ENCODE data around the gene MARK4. TPM values are rescaled to one million over a fixed set of nuclear protein-coding genes. Genes with fewer than 3 reads are reported as not detected.

Gene MARK4
- total RNA-seq, 4 donors from 2014 or later, result 11.0 to 40.8 (median 13.2) TPM

DNA sequence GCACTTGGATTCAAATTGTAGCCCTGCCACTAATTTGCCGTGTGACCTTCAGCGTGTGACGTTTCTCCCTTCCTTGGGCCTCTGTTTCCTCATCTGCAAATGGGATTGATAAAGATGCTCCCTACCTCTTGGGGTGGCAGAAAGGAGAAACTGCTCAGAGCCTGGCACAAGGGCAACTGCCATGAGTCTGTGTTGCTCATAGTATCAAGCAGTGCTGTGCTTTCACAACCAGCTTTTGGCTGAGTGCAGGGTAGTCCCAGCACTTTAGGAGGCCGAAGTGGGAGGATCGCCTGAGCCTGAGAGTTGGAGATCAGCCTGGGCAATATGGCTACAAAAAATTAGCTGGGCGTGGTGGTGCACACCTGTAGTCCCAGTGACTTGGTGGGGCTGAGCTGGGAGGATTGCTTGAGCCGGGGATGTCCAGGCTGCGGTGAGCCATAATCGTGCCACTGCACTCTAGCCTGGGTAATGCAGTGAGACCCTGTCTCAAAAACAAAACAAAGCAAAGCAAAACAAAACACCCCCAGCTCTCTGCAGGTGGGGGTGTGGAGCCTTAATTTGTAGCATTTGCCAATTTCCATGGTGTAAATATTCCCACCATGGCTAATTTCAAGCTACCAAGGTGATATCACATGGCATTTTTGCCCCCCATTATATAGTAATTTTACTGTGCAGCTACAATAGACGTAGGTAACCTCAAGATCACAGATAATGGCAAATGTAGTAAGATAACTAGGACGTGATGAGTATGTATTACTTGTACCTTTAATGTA lies 1.6 kb upstream of the MARK4 start:
- intact Hi-C loops (cut with DNase I; ENCODE audit: low total_unique reads) (no loop called here), in situ Hi-C loops (cut with MboI; ENCODE audit: low pct_ligation_motif_present in 1 of 4, low pct_unique_long_range_greater_than_20kb in 1 of 4, low sequenced_read_pairs in 3 of 4) (no loop called here)
- TF ChIP-seq POLR2AphosphoS5 (IDR thresholded peaks at IDR 0.05), result no peak
- 3 to 50% methylated on average over 5 to 11 of the region's 11 CpGs for WGBS, 2 donors (ENCODE audit: low coverage in 1 of 2)
- Histone ChIP-seq H3K4me3 (no peak overlapping the region), H3K27ac (no peak overlapping the region), H3K4me1 (peaks cover 16 to 41% (median 27%) of the 10 kb centered on the region in 4 donors), H3K9me3 (no peaks in the 10 kb centered on the region), H3K36me3 (no peaks in the 10 kb centered on the region), H3K27me3 (no peaks in the 10 kb centered on the region)
- DNase-seq, result no peak

- intact Hi-C loops (cut with DNase I; ENCODE audit: low total_unique reads) (no loop called here), in situ Hi-C loops (cut with MboI; ENCODE audit: low pct_ligation_motif_present in 1 of 4, low pct_unique_long_range_greater_than_20kb in 1 of 4, low sequenced_read_pairs in 3 of 4) (no loop called here)
- Histone ChIP-seq H3K27ac (peak overlapping the region; percentile 76 to 88 (median 80)), H3K9me3 (no peaks in the 10 kb centered on the region), H3K36me3 (no peaks in the 10 kb centered on the region), H3K4me3 (peak overlapping the region; percentile 72 to 100 (median 94)), H3K4me1 (peaks cover 16 to 41% (median 27%) of the 10 kb centered on the region in 4 donors), H3K27me3 (no peaks in the 10 kb centered on the region)
- peak; percentile 16 for DNase-seq
- TF ChIP-seq EP300 (IDR thresholded peaks at IDR 0.05; ENCODE audit: low read depth), result no peak
- no peak for TF ChIP-seq POLR2AphosphoS5 (IDR thresholded peaks at IDR 0.05)
- TF ChIP-seq POLR2A (IDR thresholded peaks at IDR 0.05), result no peak
- no peak for TF ChIP-seq CTCF (IDR thresholded peaks at IDR 0.05)
- WGBS, 2 donors (ENCODE audit: low coverage in 1 of 2), result 0 to 39% methylated on average over 1 to 12 of the region's 14 CpGs
Measured at GRCh38 chr19:45250216-45250831, 747 bp upstream of the MARK4 start.

DNA sequence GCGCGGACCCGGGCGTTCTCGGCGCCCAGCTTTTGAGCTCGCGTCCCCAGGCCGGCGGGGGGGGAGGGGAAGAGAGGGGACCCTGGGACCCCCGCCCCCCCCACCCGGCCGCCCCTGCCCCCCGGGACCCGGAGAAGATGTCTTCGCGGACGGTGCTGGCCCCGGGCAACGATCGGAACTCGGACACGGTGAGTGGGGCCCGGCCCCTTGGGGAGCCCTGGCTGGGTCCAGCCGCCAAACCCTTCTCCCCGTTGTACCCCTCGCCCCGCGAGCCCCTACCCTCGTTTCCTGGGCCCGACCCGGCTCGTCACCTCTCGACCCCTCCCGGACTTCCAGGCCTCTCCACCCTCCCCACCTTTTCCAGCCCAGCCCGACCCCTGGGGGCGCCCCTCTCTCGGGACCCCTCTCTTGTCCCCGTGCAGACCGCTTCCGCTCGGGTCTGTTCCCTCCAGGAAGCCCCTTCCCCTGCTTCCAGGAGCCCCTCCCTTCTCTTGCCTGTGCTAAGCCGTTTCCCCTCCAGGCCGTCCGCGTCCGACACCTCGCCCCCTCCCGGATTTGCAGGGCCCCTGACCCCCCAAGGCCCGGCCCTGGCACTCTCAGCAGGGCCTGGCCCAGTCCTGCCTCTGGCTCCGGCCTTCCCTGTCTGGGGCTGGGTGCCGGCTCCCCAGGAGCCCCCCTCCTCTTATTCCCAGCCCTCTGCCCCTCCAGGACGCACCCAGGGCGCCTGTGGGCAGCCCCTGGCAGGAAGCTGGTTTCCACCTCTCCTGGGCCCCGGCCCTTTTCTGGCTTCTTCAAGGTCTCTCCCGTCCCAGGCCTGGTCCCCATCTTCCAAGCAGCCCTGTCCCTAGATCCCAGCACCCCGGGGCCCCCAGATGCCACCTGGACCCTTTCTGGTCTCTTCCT lies 632 bp downstream of the MARK4 start:
- intact Hi-C loops (cut with DNase I; ENCODE audit: low total_unique reads), result no loop called here
- peak; percentile 12 for DNase-seq
- Histone ChIP-seq H3K4me1 (peaks cover 16 to 41% (median 27%) of the 10 kb centered on the region in 4 donors), H3K27ac (peak overlapping the region; percentile 76 to 88 (median 80)), H3K36me3 (no peaks in the 10 kb centered on the region), H3K9me3 (no peaks in the 10 kb centered on the region), H3K4me3 (peak overlapping the region; percentile 88 to 100 (median 96)), H3K27me3 (no peaks in the 10 kb centered on the region)
- in situ Hi-C loops (cut with MboI; ENCODE audit: low pct_ligation_motif_present in 1 of 4, low pct_unique_long_range_greater_than_20kb in 1 of 4, low sequenced_read_pairs in 3 of 4), result no loop called here
- no peak for TF ChIP-seq POLR2AphosphoS5 (IDR thresholded peaks at IDR 0.05)
- no peak for TF ChIP-seq POLR2A (IDR thresholded peaks at IDR 0.05)
- no peak for TF ChIP-seq EP300 (IDR thresholded peaks at IDR 0.05; ENCODE audit: low read depth)
- TF ChIP-seq CTCF (IDR thresholded peaks at IDR 0.05), result no peak
- WGBS, 2 donors (ENCODE audit: low coverage in 1 of 2), result 4 to 5% methylated on average over 4 to 29 of the region's 57 CpGs

DNA sequence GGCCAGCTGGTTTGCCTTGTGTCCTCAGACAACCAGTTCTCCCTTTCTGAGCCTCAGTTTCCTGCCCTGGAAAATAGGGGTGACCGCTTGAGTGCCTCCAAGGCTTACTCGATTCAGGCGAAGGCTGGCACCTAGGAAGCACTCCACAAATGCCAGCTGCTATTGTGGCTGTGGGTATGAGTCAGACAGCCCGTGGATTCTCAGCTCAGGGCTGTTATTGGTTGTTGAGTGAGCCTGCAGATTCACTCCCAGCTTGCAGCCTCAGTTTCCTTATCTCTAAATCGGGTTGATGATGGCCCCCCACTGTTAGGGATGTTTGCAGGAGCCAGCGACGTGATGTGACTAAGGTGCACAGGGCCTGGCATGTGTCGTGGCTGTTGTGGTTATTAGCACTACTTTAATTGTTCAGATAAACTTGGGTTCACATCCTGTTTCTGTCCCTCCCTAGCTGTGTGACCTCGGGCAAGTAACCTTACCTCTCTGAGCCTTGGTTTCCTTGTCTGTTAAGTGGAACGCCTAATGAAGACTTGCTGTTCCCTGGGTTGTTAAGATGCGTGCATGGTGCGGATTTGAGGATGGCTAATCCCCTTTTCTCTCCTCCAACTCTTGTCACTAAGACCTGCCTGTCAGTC lies 2.4 kb downstream of the MARK4 start:
- H3K4me1 ChIP-seq, result peaks cover 16 to 36% (median 24%) of the 10 kb centered on the region in 4 donors
- H3K27me3 ChIP-seq, result no peaks in the 10 kb centered on the region
- H3K27ac ChIP-seq, result no peak overlapping the region
- H3K4me3 ChIP-seq, result no peak overlapping the region
- in situ Hi-C loops (cut with MboI; ENCODE audit: low pct_ligation_motif_present in 1 of 4, low pct_unique_long_range_greater_than_20kb in 1 of 4, low sequenced_read_pairs in 3 of 4) (no loop called here), intact Hi-C loops (cut with DNase I; ENCODE audit: low total_unique reads) (no loop called here)
- TF ChIP-seq POLR2A (IDR thresholded peaks at IDR 0.05), result no peak
- H3K36me3 ChIP-seq, result no peaks in the 10 kb centered on the region
- no peaks in the 10 kb centered on the region for H3K9me3 ChIP-seq
- 68% methylated on average over 12 of the region's 12 CpGs; no CpG with 5 or more reads in 1 of the 2 donors for WGBS, 2 donors (ENCODE audit: low coverage in 1 of 2)
- no peak for DNase-seq

All from transverse colon (tissue), 4 donors.